Upper lobe of right lung (tissue), 1 donor: ENCODE measurements around the gene MESD. TPM values are rescaled to one million over a fixed set of nuclear protein-coding genes. Genes with fewer than 3 reads are reported as not detected.
"Not testable (repeated sequence)": the region's sequence is repeated elsewhere in the genome, so short reads cannot be mapped to it uniquely, and the experiment has no call there.

ENCODE experiments used
- ATAC-seq: fragments of 200-7000 bp; cut with Tn5 transposase; one replicate; pipeline ENCODE4 v1.9.1; 2020; ENCODE audit warnings: mild to moderate bottlenecking, moderate library complexity
- DNase-seq: peaks from one replicate; pipeline ENCODE4 v3.0.0-alpha.2; 2020
- H3K27ac ChIP-seq: fragments of 200-600 bp; one replicate; pipeline ENCODE4 v1.8.0; 2022
- H3K27me3 ChIP-seq: fragments of 200-600 bp; one replicate; pipeline ENCODE4 v1.8.0; 2022; ENCODE audit warnings: mild to moderate bottlenecking
- H3K36me3 ChIP-seq: fragments of 200-600 bp; one replicate; pipeline ENCODE4 v1.8.0; 2022
- H3K4me1 ChIP-seq: fragments of 200-600 bp; one replicate; pipeline ENCODE4 v1.8.0; 2022
- H3K4me3 ChIP-seq: fragments of 200-600 bp; one replicate; pipeline ENCODE4 v1.8.0; 2022; ENCODE audit warnings: mild to moderate bottlenecking
- H3K9me3 ChIP-seq: fragments of 200-600 bp; one replicate; pipeline ENCODE4 v1.8.0; 2022
- intact Hi-C: fragments of 100-400 bp; cut with DNase I; formaldehyde crosslinking; loops from one replicate; pipeline ENCODE4 v1.11.0; 2022
- total RNA-seq: library from RNA; stranded (reverse); fragmentation: NEBNext Ultra II Directional; extraction: Animal tissue kit (Norgen Biotek cat#: 25700); gene quantifications from one replicate; pipeline ENCODE4 v1.2.1, GENCODE V29; 2021
- TF ChIP-seq, protein P1 (sequence below): fragments of 200-600 bp; IDR thresholded peaks from one replicate; pipeline ENCODE4 v1.8.0; 2022; ENCODE audit warnings: antibody characterized with exemption
- donor health status: DM: no; HTN: yes; CAD: no; lungs with severe emphysema.

The MESD gene
- total RNA-seq, 1 donor from 2014 or later, result 26.7 TPM

- peaks cover 12% of the 10 kb centered on the region for H3K36me3 ChIP-seq
- no peak for ATAC-seq
- no peak overlapping the region for H3K27ac ChIP-seq
- no peak for DNase-seq
- H3K4me1 ChIP-seq, result no peaks in the 10 kb centered on the region
- no peaks in the 10 kb centered on the region for H3K9me3 ChIP-seq
- intact Hi-C loops, result no loop called here
- TF ChIP-seq, protein P1, sequence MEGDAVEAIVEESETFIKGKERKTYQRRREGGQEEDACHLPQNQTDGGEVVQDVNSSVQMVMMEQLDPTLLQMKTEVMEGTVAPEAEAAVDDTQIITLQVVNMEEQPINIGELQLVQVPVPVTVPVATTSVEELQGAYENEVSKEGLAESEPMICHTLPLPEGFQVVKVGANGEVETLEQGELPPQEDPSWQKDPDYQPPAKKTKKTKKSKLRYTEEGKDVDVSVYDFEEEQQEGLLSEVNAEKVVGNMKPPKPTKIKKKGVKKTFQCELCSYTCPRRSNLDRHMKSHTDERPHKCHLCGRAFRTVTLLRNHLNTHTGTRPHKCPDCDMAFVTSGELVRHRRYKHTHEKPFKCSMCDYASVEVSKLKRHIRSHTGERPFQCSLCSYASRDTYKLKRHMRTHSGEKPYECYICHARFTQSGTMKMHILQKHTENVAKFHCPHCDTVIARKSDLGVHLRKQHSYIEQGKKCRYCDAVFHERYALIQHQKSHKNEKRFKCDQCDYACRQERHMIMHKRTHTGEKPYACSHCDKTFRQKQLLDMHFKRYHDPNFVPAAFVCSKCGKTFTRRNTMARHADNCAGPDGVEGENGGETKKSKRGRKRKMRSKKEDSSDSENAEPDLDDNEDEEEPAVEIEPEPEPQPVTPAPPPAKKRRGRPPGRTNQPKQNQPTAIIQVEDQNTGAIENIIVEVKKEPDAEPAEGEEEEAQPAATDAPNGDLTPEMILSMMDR, result no peak
- H3K4me3 ChIP-seq, result no peak overlapping the region
- no peaks in the 10 kb centered on the region for H3K27me3 ChIP-seq
Measured at GRCh38 chr15:80969316-80969715, 20.3 kb downstream of the MESD start.

GRCh38 chr15:80967991-80968510 is 21.6 kb downstream of the MESD start:
- TF ChIP-seq, protein P1, result no peak
- Histone ChIP-seq H3K36me3 (peaks cover 7% of the 10 kb centered on the region), H3K4me3 (no peak overlapping the region), H3K4me1 (no peaks in the 10 kb centered on the region), H3K27ac (no peak overlapping the region), H3K27me3 (no peaks in the 10 kb centered on the region), H3K9me3 (no peaks in the 10 kb centered on the region)
- ATAC-seq (no peak), DNase-seq (no peak)
- intact Hi-C loops, result no loop called here

DNA sequence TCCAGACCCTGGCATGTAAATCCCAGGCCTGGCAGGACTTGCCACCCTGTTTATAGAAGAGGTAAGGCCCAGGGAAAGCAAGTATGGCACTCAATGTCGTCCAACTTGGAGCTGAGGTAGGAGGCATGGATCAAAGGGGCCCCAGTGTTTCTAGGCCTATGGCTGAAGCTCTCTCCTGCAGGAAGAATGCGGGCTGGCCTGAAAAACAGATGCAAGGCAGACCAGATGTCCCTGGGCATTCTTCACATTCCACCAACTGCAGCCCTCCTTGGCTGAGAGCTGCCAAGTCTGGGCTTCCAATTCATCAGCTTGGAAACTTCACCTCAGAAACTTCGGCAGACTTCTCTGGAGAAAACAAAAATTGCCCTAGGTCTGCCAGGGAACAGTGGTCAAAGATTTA is 22.2 kb downstream of the MESD start:
- no peaks in the 10 kb centered on the region for H3K9me3 ChIP-seq
- DNase-seq (no peak), ATAC-seq (peak; percentile 44)
- no peak overlapping the region for H3K27ac ChIP-seq
- H3K27me3 ChIP-seq, result no peaks in the 10 kb centered on the region
- TF ChIP-seq, protein P1, result no peak
- H3K4me3 ChIP-seq, result no peak overlapping the region
- intact Hi-C loops, result no loop called here
- H3K36me3 ChIP-seq, result peaks cover 7% of the 10 kb centered on the region
- H3K4me1 ChIP-seq, result no peaks in the 10 kb centered on the region

DNA sequence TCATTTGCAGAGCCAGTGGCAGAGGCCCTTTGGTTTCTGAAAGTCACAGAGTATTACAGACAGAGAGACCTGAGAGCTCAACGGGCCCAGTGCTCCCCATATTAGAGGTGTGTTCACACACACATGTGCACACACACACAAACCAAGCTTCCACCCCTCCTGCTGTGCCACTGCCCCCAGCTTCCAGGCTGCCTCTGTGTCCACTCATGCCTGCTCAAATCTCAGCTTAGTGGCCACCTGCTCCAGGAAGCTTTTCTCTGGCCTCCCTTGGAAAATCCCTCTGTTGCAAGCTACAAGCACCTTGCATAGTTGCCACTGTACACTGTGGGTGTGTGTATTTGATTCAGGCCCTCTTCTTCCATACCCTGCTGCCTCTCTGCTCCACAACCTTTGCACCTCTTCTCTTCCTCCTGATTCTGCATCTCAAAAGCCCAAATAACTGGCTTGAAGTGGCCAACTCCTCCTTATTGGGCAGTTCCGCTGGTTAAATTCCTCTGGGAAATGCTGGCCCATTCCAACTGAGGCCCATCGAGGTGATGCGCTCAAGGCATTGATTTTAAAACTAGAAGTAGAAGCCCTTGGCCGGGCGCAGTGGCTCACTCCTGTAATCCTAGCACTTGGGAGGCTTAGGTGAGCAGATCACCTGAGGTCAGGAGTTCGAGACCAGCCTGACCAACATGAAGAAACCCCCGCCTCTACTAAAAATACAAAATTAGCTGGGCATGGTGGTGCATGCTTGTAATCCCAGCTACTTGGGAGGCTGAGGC is 23.0 kb downstream of the MESD start:
- Histone ChIP-seq H3K9me3 (no peaks in the 10 kb centered on the region), H3K27me3 (no peaks in the 10 kb centered on the region), H3K27ac (no peak overlapping the region), H3K36me3 (peaks cover 7% of the 10 kb centered on the region), H3K4me1 (no peaks in the 10 kb centered on the region), H3K4me3 (no peak overlapping the region)
- TF ChIP-seq, protein P1, result no peak
- no peak for ATAC-seq
- DNase-seq, result no peak
- intact Hi-C loops, result no loop called here

DNA sequence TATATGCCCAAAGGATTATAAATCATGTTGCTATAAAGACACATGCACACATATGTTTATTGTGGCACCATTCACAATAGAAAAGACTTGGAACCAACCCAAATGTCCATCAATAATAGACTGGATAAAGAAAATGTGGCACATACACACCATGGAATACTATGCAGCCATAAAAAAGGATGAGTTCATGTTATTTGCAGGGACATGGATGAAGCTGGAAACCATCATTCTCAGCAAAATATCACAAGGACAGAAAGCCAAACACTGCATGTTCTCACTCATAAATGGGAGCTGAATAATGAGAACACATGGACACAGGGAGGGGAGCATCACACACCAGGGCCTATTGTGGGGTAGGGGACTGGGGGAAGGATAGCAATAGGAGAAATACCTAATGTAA is 24.2 kb downstream of the MESD start:
- H3K36me3 ChIP-seq, H3K4me1 ChIP-seq, H3K4me3 ChIP-seq, H3K27me3 ChIP-seq, H3K9me3 ChIP-seq, H3K27ac ChIP-seq, ATAC-seq, DNase-seq, intact Hi-C loops: not testable (repeated sequence)

DNA sequence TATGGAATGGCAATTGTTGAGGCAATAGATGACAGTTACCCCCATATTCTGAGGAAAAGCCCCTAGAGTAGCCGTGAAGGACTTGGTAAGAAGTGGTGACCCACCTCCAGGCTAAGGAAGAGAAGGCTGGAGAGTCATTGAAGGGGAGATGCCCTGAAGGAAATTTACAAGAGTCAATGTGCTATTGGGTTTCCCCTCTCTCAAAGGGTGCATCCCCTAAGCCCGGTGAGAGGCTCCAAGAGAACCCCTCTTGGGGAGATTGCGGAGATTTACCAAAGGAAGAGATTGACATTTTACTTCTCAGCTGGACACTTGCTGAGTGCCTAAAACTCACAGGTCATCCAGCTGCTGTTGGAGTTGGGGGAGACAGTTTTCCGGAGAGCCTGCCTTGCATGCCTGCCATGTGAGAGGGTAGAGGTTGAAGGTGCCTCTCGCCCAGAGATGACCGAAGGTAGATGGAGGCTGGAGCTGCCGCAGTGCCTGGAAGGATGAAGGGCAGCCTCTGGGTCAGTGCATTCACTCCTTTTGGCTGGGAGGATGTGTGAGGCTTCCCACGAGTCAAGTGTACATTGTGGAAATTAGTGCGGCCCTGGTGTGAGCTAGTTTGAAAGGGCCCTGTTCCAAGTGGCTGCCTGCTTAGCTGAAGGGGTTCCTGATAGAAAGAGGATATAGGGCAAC is 30.7 kb downstream of the MESD start:
- DNase-seq (no peak), ATAC-seq (no peak)
- H3K4me1 ChIP-seq, result no peaks in the 10 kb centered on the region
- H3K4me3 ChIP-seq, result no peak overlapping the region
- H3K27ac ChIP-seq, result no peak overlapping the region
- TF ChIP-seq, protein P1, result no peak
- no peaks in the 10 kb centered on the region for H3K9me3 ChIP-seq
- H3K36me3 ChIP-seq, result no peaks in the 10 kb centered on the region
- intact Hi-C loops, result no loop called here
- H3K27me3 ChIP-seq, result no peaks in the 10 kb centered on the region
